Muscle of arm (tissue), 14 donors: ENCODE measurements around the gene MS4A13. TPM values are rescaled to one million over a fixed set of nuclear protein-coding genes. Genes with fewer than 3 reads are reported as not detected.
"Not testable (repeated sequence)": the region's sequence is repeated elsewhere in the genome, so short reads cannot be mapped to it uniquely, and the experiment has no call there.

Source experiments
- DNase-seq: peaks from one replicate; pipeline ENCODE4 v3.0.0-alpha.2; 2013
- long read RNA-seq, 11 donors: transcript quantifications; one replicate each; lab custom pipeline, GENCODE V29; 2026
- polyA plus RNA-seq, 12 donors: library from polyadenylated mRNA; unstranded; fragments of 120-200 nt; gene quantifications; one replicate each; pipeline ENCODE4 v1.2.1, GENCODE V29; 2013; ENCODE audit not compliant: insufficient read length in 12 of 12

MS4A13 gene, protein sequence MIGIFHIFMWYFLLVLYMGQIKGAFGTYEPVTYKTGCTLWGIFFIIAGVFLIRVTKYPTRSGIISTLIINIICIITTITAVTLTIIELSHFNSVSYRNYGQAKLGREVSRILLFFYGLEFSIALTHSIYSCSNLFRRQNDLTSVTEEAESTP
- not detected for polyA plus RNA-seq
- long read RNA-seq, donor 1 = 0 reads
- long read RNA-seq, donor 2 = 0 reads
- long read RNA-seq, donor 3 = 0 reads
- long read RNA-seq, donor 4 = 0 reads
- long read RNA-seq, donor 5 = 0 reads
- long read RNA-seq, donor 6 = 0 reads
- long read RNA-seq, donor 7 = 0 reads
- long read RNA-seq, donor 8 = 0 reads
- long read RNA-seq, donor 9 = 0 reads
- long read RNA-seq, donor 10 = 0 reads
- long read RNA-seq, donor 11 = 0 reads

DNA sequence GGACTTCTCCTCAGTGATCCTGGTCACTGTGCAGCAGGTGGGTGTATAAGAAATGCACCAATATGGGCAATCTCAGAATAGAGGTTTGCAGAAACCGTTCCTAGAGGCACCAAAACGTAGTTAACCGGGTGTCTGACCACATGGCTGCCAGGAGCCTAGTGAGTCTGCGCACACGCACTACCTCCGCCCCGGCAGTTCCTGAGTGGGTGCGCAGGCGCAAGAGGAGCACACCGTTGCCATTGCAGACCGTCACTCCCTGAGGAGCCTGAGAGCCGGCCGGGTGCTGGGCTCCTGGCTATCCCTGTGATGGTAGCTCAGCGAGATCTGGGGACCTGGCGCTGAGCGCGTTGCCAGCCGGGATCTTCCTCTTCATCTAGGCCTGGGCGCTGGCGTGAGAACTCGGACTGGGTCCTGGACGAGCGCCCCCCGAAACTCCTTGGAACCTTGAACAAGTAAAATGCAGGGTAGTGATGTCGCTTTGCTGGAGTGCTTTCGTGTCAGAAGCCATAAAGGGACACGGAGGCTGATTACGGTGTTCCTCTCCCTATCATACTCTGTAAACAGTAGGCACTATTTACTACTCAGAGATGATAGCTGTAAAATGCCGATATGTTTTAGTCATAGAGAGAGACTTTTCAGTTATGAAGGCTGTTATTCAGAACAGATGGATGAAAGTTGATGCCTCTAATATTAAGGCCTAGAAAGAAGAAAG, at the start of gene MS4A13:
Gene MS4A13, plus strand, starts transcription at position 249 of the 712 bp plus-strand sequence. CDS start 2,692 bp downstream, outside the sequence.
- DNase-seq = no peak

DNA sequence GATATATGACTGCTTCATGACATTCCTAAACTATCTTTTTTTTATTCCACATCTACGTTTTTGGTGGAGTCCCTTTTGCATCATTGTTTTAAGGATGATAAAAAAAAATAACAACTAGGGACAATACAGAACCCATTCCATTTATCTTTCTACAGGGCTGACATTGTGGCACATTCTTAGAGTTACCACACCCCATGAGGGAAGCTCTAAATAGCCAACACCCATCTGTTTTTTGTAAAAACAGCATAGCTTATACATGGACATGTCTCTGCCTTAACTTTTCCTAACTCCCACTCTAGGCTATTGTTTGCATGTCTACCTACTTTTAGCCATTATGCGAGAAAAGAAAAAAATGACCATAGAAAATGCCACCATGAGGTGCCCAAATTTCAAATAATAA, 46.4 kb upstream of the MS4A13 start:
- no peak for DNase-seq

DNA sequence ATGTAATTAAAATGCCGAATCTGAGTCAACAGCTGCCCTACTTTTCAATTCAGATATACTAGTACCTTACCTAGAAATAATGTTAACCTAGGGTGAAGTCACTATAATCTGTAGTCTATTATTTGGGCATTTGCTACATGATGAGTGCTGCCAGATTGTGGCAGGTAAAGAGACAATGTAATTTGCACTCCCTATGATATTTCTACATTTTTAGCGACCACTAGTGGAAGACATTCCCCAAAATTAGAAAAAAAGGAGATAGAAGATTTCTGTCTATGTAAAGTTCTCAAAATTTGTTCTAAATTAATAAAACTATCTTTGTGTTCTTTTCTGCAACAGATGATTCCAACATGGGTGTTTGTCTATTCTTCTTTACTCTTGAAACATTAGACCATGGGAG, 45.5 kb upstream of the MS4A13 start:
- no peak for DNase-seq

DNA sequence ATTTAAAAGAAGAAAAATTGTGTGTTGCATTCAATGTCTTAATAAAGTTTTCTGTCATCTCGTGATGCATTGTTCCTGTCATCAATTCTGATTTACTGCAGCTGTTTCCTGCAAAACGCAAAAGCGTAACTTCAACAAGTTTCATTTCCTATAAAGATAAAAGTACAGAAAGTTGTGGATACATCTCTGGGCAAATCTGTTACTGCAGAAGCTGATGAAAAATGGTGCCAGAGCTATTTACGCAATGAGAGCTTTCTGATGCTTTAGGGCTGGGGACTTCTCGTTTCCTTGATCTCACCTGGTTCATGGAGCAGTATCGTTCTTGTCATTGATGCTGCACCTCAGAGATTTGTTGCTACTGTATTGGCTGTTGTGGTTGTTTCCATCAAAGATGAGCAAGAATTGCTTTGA, 38.2 kb upstream of the MS4A13 start:
- DNase-seq = no peak

DNA sequence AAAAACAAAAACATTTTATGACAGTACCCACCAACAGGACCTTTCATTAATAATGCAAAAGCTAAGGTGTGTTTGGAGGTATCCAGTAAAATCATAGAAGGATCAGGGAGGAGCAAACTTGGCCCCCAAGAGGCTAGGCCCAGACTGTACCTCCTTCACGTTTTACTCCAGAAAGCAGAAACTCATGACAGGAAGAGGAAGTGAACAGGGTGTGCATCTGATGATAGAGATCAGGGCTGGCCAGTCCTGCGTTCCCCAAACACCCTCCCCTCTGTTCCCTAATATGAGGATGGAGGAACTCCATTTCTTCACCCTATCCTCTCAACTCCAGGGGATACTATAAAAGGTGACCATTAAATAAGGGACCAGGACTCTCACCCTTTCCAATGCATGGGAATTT, 32.8 kb upstream of the MS4A13 start:
- DNase-seq = no peak

DNA sequence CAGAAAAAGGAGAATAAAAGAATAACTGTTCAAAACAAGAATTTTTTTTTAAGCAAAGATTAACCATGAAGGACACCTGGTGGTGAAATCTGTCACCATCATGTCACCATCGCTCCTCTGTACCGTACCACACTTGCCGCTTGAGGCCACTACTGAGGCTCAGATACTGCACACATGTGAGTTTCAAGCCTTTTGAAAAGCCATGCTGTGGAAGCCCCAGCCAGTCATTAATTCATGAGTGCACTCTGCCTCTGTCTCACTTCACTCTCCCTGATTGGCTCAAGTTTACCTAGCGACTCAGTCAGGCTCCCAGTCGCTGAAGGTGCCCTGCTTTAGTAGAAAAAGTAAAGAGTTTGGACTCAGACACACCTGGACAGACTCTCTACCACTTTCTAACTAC, 29.2 kb upstream of the MS4A13 start:
- DNase-seq = no peak

DNA sequence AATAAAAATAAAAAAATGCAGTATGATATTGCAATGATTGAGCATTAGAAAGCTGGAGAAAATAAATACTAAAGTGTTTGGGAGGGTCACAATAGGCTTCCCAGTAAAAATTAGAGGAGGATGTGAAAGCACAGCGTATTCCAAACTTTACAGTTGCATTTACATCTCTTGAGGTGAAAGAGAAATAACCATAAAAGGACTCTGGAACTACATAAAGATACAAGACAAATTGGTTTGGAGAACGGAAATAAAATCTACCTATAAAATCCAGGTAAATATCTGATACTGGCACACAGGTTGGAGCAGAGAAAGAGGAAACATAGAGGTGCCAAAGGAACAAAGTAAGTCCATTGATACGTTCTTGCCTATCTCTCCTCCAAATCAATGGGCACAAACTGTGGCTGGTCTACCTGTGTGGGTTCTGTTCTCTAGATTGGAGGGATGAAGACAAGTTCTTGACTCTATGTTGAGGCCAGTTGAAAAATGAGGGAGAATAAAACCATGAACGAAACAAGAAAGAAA, 22.6 kb upstream of the MS4A13 start, which contains the start of gene MS4A12:
Gene MS4A12, plus strand, starts transcription at position 291 of the 522 bp plus-strand sequence. CDS start 4,541 bp downstream, outside the sequence.
- DNase-seq = no peak

DNA sequence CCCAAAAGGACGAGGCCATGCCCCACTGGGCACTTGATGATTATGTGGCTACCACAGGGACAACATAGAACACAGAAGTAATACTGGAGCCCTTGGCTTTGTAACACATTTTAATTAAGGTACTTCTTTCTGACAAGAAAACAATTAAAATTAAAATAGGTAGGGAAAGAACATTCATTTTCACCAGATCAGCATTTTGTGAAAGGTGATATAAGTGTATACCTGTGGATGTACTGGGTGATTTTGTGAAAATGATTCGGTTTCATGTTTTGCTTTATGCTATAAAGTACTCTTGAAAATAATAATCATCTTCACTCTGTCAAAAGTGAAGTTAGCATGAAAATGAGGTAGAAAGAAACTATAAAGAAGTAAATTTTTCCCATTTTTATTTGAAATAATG, 21.7 kb upstream of the MS4A13 start:
- no peak for DNase-seq

DNA sequence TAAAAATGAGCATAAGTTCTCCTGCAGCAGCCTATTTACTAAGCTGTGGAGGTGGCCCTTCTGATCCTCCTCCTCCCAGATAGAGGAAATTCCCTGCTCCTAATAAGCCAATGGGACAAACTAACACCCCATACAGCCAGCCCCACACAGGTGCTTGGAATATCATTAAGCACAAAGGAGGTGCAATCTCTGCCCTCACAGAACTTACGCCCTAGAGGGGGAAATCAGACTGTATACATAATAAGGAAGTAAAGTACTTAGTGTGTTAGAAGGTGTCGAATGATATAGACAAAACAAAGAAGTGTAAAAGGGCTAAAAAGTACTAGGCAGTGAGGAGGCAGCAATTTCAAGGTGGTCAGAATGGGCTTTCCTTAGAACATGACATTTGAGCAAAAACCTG, 16.8 kb upstream of the MS4A13 start:
- no peak for DNase-seq

DNA sequence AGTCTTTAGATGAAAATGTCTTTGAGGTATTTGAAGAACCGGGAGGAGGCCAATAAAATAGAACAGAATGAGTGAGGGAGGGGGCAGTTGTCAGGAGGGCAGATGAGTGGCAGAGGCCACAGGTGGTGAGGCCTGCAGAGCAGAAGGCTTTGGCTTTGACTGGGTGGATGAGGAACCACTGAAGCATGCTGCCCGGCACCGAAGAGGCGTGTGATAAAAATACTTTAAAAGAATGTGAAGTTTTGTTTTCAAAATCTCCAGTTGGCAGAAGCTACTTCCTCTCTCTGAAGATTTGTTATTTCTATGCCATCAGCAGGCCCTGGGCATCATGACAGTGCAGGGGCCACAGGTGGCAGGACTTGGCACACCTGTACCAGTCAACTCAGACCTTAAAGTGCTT, 16.3 kb upstream of the MS4A13 start:
- no peak for DNase-seq

DNA sequence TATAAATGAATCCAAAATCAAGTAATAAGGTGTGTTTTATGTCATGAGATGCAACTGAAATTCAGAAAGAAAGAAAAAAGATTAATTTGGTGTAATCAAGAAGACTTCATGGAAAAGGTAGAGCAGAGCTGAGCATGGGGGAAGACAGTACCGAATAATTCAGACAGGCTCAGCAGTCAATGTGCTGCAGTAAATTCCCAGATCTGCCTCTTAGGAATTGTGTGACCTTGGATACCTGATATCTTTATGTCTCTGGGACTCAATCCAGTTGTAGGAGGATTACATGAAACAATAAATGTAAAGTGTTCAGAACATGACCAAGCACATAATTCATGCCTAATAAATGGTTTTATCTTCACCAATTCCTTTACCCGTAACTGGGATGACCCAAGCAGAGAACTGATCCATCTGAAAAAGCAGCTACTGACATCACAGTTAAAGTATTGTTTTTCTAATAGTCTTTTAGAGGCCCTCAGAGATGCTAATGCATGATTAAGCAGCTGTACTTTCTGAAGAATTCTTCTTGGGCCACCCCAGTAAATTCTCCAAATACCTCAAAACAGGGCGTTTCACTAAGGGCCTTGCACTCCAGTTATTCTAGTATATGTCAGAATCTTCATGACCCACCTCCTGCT, 14.8 kb upstream of the MS4A13 start:
- DNase-seq = no peak

DNA sequence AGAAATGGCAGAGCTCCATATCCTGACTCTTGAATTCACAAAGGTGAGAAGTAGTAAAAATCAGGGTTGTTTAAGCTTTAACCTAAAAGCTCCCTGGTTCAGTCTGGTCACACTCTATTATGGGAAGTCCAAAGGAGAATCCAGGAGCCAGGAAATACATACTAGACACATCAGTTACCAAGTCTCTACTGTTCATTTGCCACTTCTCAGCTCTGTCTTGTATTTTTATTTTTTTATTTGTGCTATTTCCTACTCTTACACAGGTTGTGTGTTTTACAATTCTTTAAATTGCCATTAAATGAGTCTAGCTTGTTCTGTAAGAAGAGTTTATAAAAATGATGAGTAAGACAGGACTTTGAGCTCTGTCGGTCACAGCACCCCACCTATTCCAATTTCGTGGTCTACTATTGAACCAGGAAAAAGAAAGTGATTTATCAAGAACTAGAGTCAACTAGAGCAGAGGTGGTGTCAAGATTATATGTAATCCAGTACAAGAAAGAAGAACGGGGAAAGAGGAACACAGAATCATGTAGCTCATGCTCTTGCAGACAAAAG, 12.9 kb upstream of the MS4A13 start:
- DNase-seq = no peak

DNA sequence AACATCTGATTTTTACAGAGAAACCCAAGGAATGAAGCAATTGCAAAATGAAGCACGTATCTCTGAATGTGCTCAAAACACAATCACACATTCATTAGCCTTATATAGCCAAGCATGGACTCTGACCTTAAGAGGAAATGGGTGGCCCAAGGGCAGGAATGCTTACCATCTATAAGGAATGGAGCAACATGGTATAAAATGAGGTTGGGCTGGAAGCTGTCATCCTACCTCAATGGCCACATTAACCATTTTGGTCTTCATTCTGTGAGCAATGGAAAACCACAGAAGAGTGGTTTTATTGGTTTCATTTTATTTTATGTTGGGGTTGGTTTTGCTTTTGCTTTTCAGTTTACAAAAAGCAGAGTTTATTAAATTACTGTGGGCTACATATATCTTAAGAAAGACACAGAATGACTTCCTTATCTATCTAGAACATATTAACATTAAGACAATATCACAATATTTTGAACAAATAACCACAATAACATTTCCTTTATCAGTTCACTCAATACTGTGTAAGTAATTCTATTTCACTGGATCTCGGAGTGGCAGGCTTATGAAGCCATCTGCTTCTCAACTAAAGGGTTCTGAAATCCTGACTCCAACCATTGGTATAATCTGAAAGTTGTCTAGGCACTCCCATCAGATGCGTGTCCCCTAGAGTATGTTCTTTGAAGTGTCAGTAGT, 10.8 kb upstream of the MS4A13 start:
- DNase-seq = no peak

DNA sequence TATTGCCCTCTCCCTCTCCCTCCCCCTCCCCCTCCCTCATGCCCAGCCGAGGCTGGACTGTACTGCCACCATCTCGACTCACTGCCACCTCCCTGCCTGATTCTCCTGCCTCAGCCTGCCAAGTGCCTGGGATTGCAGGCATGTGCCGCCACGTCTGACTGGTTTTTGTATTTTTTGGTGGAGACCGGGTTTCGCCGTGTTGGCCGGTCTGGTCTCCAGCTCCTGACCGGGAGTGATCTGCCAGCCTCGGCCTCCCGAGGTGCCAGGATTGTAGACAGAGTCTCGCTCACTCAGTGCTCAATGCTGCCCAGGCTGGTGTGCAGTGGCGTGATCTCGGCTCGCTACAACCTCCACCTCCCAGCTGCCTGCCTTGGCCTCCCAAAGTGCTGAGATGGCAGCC, 5.6 kb upstream of the MS4A13 start:
- DNase-seq = not testable (repeated sequence)

DNA sequence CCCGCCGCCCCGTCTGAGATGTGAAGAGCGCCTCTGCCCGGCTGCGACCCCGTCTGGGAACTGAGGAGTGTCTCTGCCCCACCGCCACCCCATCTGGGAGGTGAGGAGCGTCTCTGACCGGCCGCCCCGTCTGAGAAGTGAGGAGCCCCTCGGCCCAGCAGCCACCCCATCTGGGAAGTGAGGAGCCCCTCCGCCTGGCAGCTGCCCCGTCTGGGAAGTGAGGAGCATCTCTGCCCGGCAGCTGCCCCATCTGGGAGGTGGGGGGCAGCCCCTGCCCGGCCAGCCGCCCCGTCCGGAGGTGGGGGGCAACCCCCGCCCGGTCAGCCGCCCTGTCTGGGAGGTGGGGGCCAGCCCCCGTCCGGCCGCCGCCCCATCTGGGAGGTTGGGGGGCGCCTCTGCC, 5.0 kb upstream of the MS4A13 start:
- DNase-seq = not testable (repeated sequence)

DNA sequence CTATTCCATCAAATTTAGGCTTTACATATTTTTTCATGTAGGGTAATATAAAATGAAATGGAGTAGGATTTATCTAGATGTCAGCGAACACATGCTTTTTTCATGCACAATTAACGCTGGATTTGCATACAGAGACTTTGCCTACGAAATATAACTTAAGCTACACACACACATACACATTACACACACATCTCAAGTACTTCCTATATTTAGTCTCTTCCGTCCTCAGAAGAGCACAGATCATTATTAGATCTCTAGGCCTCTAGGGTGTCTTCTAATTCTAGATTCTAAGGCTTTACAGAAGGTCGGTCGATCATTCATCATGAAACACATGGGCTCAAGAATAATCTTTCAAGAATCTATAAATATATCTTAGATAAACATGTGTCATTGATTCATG, 3.8 kb upstream of the MS4A13 start:
- DNase-seq = no peak

DNA sequence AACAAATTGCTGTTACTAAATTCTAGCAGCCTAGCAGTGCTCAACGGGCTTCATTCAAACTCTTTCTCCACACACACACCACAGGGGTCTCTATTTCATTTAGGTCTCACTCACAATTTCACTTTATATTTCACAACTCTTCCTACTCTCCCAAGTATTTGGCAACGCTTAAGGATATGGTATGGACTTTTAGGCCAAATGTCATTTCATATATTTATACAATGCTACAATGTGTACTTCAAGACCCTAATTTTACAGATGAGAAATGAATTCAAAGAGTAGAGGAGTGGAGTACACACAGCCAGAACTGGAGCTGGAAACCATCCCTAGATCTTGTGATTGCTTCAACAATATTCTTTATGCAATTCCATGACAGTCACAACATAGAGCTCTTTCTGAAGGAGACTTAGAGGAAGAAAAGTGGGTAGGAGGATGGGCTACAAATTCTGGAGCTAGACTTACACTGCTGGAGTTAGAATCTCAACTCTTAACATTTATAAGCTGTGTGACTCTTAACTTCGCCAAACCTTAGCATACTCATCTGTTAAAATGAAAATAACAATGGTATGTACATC, 2.5 kb upstream of the MS4A13 start:
- DNase-seq = peak; percentile 28

DNA sequence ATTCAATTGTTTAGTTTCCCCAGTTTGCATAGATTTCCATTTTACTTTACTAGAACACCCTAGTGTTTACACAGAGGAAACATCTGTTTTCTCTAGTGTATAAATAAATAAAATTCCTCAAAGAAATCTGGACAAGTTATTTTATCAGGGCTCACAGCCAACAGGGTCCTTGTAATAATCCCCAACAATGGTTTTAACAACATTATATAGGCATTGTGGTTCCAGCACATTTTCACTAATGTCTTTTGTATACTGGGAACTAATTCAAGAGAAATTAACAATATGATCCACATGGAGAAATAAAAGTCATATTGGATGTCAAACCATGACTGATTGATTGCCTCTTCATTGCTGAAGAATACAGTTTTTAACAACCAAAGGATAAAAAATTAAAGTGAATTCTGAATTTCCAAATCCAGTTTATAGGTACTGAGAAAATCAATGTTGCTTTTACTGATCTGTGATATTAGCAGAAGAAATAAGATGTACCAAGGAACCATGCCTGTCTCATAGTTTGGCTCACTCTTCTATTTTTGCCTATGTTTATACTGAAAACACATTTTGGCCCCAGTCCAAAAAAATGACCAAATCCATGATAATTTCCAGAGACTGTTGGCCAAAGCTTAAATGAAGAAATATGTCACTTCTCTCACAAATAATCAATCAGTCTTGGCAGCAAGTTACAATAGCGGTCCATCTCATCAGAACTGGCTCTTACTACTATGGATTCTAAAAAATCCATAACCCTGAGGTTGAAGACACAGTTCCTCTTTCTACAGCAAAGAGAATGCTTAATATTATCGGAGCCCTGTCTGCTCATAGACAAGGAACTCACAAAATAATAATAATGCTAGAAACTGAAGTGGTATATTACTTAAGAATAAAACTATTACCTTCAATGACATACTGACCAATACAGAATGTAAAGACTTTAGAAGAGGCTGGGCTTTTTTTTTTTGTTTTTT, 1.4 kb upstream of the MS4A13 start:
- peak; percentile 67 for DNase-seq

DNA sequence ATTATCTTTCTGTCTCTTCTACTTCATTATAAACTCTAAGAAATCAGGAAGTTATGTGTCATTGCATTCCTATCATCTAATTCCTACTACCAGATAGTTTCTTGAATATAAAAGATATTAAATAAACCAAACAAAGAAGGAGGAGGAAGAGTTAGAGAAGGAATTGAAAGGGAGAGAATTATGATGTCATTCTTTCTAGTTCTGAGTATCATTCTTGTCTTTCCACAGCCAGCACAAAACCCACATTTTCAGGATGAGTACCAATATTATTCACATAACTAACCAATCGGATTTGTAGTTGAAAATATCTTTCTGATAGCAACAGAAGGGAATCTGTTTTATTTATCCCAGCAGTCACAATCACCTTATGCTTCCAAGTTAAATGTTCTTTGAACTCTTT, 13.3 kb downstream of the MS4A13 start:
- DNase-seq = no peak

DNA sequence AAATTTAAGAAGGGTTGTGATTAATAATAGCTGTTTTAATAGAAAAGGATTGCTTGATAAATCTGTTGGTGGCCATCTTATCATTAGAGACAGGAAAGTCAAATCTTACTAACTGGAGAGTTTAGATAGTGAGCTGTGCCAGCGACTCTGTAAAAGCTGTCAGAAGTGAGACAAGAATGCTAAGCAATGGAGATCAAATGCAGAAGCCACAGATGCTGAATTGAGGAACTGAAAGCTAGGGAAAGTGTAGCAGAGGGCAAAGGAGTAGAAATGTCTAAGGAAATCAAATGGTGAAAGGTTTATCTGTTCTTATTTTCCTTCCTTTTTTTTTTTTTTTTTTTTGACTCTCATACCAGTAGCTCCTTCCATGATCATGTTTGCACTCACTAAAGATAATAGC, 13.7 kb downstream of the MS4A13 start:
- no peak for DNase-seq
